Mucosa of descending colon (tissue), 3 donors: ENCODE data around the gene TMEM147. TPM values are rescaled to one million over a fixed set of nuclear protein-coding genes. Genes with fewer than 3 reads are reported as not detected.

ENCODE experiments used
- ATAC-seq: fragments of 200-7000 bp; cut with Tn5 transposase; one replicate; pipeline ENCODE4 v1.9.1; 2020; ENCODE audit warnings: mild to moderate bottlenecking, moderate library complexity
- DNase-seq, 3 donors: peaks; one replicate each; pipeline ENCODE4 v3.0.0-alpha.2; 2020
- H3K36me3 ChIP-seq: fragments of 200-600 bp; one replicate; pipeline ENCODE4 v1.8.0; 2021; ENCODE audit warnings: low read depth, mild to moderate bottlenecking
- H3K4me1 ChIP-seq: fragments of 200-600 bp; one replicate; pipeline ENCODE4 v1.8.0; 2021; ENCODE audit warnings: low read depth, mild to moderate bottlenecking
- H3K4me3 ChIP-seq: fragments of 200-600 bp; one replicate; pipeline ENCODE4 v1.8.0; 2021; ENCODE audit warnings: mild to moderate bottlenecking
- H3K9me3 ChIP-seq: fragments of 200-600 bp; one replicate; pipeline ENCODE4 v1.8.0; 2021; ENCODE audit warnings: mild to moderate bottlenecking
- intact Hi-C, 2 donors: fragments of 100-400 bp; cut with DNase I in 1 of 2; cut with micrococcal nuclease in 1 of 2; formaldehyde crosslinking; loops; one replicate each; pipeline versions ENCODE4 v1.11.0 to v1.11.1; 2022; cut with DNase I, micrococcal nuclease
- total RNA-seq, 3 donors: library from RNA; stranded (reverse); fragmentation: NEBNext Ultra II Directional in 2 of 3; extraction: Animal tissue kit (Norgen Biotek cat#: 25700) in 2 of 3; gene quantifications; one replicate each; pipeline versions ENCODE4 v1.2.1 to v1.2.4, GENCODE V29; 2021 to 2023
- TF ChIP-seq, protein P1 (sequence below): fragments of 200-600 bp; IDR thresholded peaks from one replicate; pipeline ENCODE4 v1.8.0; 2022; ENCODE audit warnings: antibody characterized with exemption, mild to moderate bottlenecking
- donor health status: DM: no; HTN: no; CAD: no; lungs with moderate emphysema.
- donor health status: DM: no; HTN: no; CAD: no.
- donor health status: DM: no; HTN: yes; CAD: no.

The TMEM147 gene
- total RNA-seq, 3 donors from 2014 or later = 54.4 to 62.8 (median 58.2) TPM

DNA sequence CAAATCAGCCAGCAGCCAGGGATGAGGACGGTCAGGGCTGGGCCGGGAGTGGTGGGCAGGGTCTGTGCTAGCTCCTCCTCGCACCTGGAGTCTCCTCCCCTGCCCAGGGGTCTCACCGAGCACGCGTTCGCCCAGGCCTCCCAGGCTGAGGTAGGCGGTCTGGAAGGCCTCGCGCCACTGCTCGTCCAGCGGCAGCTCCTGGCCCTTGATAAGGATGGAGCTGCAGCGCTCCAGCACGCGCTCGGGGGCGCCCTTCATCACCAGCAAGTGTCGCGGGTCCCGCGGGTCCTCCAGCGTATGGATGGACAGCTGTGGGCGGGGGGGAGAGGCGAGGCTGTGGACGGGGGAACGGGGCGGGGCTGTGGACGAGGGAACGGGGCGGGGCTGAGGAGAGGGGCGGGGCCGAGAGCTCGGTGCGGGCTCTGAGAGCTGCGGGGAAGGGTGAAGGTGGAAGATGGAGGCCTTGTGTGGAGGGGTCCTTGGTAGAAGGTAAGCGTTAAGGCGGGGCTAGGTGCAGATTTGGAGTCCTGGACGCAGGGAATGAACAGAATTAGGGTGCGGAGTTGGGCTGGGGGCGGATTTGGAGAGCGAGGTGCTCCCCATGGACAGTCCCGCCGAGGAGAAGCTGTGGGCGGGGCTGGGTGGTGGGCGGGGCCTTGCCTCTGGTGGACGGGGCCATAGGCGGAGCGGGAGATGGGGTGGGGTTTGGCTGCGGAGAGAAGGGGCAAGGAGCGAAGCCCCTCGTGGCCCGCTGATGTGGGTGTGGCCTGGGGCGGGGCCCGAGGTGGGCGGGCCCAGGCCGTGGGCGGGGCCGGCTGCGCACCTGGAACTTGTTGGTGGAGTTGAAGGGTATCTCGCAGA, 12.3 kb downstream of the TMEM147 start:
- DNase-seq (peak in 2 of 3 donors; percentile 65 to 69), ATAC-seq (peak; percentile 48)
- TF ChIP-seq, protein P1, sequence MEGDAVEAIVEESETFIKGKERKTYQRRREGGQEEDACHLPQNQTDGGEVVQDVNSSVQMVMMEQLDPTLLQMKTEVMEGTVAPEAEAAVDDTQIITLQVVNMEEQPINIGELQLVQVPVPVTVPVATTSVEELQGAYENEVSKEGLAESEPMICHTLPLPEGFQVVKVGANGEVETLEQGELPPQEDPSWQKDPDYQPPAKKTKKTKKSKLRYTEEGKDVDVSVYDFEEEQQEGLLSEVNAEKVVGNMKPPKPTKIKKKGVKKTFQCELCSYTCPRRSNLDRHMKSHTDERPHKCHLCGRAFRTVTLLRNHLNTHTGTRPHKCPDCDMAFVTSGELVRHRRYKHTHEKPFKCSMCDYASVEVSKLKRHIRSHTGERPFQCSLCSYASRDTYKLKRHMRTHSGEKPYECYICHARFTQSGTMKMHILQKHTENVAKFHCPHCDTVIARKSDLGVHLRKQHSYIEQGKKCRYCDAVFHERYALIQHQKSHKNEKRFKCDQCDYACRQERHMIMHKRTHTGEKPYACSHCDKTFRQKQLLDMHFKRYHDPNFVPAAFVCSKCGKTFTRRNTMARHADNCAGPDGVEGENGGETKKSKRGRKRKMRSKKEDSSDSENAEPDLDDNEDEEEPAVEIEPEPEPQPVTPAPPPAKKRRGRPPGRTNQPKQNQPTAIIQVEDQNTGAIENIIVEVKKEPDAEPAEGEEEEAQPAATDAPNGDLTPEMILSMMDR = no peak
- intact Hi-C loops = no loop called here
- Histone ChIP-seq H3K36me3 (no peaks in the 10 kb centered on the region), H3K4me3 (no peak overlapping the region), H3K4me1 (peaks cover 5% of the 10 kb centered on the region), H3K9me3 (no peaks in the 10 kb centered on the region)

DNA sequence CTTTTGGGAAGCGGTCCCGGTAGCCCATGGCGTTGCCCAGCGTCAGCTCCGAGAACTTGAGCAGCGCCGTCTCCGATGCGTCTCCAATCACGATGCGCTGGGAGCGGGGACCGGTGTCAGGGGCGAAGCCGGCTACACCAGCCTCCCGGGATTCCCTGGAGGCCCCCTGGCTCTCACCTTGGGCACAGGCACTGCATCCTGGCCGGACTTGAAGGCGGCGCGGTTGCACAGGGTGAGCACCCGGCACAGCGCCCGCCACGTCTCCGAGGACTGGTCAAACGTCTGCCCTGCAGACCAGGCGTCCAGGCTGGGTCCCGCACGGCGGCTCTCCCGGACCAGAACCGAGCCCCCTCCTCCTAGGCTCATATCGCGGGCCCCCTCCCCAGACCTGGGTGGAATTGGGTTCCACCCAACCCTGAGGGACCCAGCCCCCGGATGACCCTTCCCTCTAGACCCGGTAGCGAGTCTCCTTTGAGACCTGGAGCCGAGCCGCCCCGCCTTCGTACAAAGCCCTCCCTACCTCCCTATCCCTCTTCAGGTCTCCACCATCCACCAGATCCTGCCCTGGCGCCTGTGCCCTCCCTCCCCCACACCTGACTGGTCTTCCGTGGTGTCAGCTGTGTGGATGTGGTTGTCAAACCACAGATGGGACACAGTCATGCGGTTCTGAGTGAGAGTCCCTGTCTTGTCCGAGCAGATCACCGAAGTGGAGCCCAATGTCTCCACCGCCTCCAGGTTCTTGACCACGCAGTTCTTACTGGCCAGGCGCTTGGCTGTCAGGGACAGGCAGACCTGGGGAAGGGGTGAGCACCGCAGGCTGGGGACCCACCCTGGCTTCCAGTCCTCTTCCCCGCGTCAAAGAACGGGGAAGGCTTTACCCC, 13.2 kb downstream of the TMEM147 start:
- no peak for ATAC-seq
- no peak overlapping the region for H3K4me3 ChIP-seq

DNA sequence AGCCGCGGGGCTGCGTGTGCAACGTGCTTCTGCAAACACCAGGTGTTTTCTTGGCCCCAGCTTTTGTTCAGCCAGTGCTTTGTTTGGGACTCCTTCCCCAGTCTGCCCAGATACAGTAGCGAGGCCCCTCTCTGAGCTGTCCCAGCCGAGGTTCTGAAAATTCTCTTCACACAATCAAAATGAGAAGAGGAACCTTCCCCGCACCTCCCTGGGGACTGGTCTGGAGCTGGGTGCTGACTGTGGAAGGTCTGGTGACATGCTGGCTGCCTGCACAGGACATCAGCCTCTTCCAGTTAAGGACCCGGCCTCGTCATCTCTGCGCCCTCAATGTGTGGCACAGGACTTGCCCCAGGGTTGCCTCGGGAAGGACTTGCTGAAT, 13.8 kb downstream of the TMEM147 start:
- DNase-seq (no peak), ATAC-seq (no peak)
- no peak overlapping the region for H3K4me3 ChIP-seq
- intact Hi-C loops = no loop called here
- H3K9me3 ChIP-seq = no peaks in the 10 kb centered on the region
- H3K4me1 ChIP-seq = peaks cover 5% of the 10 kb centered on the region
- TF ChIP-seq, protein P1 = no peak
- no peaks in the 10 kb centered on the region for H3K36me3 ChIP-seq

More for the DNA sequence above, 13.2 kb downstream of the TMEM147 start:
- Histone ChIP-seq H3K9me3 (no peaks in the 10 kb centered on the region), H3K36me3 (no peaks in the 10 kb centered on the region), H3K4me1 (peaks cover 5% of the 10 kb centered on the region)
- TF ChIP-seq, protein P1 = no peak
- intact Hi-C loops = no loop called here
- no peak for DNase-seq

DNA sequence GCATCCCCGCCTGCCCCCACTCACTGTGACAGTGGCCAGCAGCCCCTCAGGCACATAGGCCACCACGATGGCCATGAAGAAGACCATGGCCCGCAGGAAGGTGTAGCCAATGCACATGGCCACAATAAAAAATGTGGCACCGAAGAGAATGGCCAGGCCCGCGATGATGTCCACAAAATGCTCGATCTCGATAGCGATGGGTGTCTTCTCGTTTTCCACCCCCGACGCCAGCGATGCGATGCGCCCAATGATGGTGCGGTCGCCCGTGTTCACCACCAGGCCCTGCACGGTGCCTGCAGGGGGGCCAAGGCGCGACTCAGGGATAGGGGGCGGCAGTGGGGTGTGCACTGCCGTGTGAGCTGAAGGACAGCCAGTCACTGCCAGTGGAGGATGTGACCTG, 14.4 kb downstream of the TMEM147 start:
- ATAC-seq (no peak), DNase-seq (no peak)
- H3K4me1 ChIP-seq = peaks cover 5% of the 10 kb centered on the region
- H3K36me3 ChIP-seq = no peaks in the 10 kb centered on the region
- intact Hi-C loops = no loop called here
- H3K9me3 ChIP-seq = no peaks in the 10 kb centered on the region
- TF ChIP-seq, protein P1 = no peak
- H3K4me3 ChIP-seq = no peak overlapping the region

DNA sequence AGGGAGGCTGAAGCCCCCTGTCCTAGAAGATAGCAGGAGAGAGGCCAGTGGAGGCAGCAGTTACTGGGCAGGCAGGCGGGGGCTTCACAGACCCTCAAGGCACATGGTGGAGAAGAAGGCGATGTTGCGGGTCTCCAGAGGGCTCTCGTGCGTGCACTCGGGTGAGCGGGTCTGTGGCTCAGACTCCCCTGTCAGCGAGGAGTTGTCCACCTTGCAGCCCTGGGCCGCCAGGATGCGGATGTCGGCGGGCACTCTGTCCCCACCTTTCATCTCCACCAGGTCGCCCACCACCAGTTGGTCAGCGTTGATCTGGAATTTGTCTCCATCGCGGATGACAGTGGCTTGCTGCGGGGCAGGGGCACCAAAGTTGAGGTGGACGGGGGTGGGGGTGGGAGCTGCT, 14.8 kb downstream of the TMEM147 start:
- Histone ChIP-seq H3K4me1 (peaks cover 5% of the 10 kb centered on the region), H3K4me3 (no peak overlapping the region), H3K36me3 (no peaks in the 10 kb centered on the region), H3K9me3 (no peaks in the 10 kb centered on the region)
- DNase-seq (no peak), ATAC-seq (no peak)
- TF ChIP-seq, protein P1 = no peak
- intact Hi-C loops = no loop called here
